CD4-positive, alpha-beta memory T cell (primary cell): ENCODE data around the gene MCCD1. TPM values are rescaled to one million over a fixed set of nuclear protein-coding genes. Genes with fewer than 3 reads are reported as not detected.
A peak's percentile ranks its signal among the peaks of the same experiment; 100 is the strongest.

Experiments
- CTCF ChIA-PET: fragments of 350-600 bp; sonication (Branson Sonifier 250); formaldehyde crosslinking; loops from one replicate; lab custom pipeline; 2021; ENCODE audit warnings: inconsistent platforms; ENCODE audit not compliant: partially characterized antibody; lab: Charles Lee
- POLR2A ChIA-PET: fragments of 350-600 bp; sonication (Branson Sonifier 250); formaldehyde crosslinking; loops from one replicate; lab custom pipeline; 2021; ENCODE audit not compliant: partially characterized antibody; lab: Charles Lee
- DNase-seq, 5 donors: peaks; one replicate each; pipeline versions ENCODE4 v3.0.0 to v3.0.0-alpha.2; 2020 to 2022; ENCODE audit warnings: mixed read lengths in 1 of 5
- H3K27ac ChIP-seq: one replicate; pipeline ENCODE4 v1.7.0; 2013; ENCODE audit warnings: low read depth, low read length
- H3K27me3 ChIP-seq: 2 replicates; pipeline ENCODE4 v1.7.0; 2013; ENCODE audit warnings: mild to moderate bottlenecking, low read length, moderate library complexity; ENCODE audit not compliant: insufficient read depth
- H3K36me3 ChIP-seq: 2 replicates; pipeline ENCODE4 v1.7.0; 2013; ENCODE audit warnings: mild to moderate bottlenecking, low read length, moderate library complexity; ENCODE audit not compliant: insufficient read depth
- H3K4me1 ChIP-seq: 2 replicates; pipeline ENCODE4 v1.7.0; 2013; ENCODE audit warnings: mild to moderate bottlenecking, low read length, moderate library complexity; ENCODE audit not compliant: insufficient read depth
- H3K4me3 ChIP-seq, 2 donors: one replicate each; pipeline ENCODE4 v1.7.0; 2013; ENCODE audit warnings: low read length in 2 of 2, mild to moderate bottlenecking in 1 of 2
- H3K9me3 ChIP-seq, 2 donors: one replicate each; pipeline ENCODE4 v1.7.0; 2013; ENCODE audit warnings: low read length in 2 of 2, control low read depth in 1 of 2; ENCODE audit not compliant: control insufficient read depth in 1 of 2
- H3K27ac Mint-ChIP-seq, 7 donors: one replicate each; pipeline ENCODE4 v1.8.0; 2020 to 2021; ENCODE audit warnings: mixed read lengths in 7 of 7, mild to moderate bottlenecking in 6 of 7, inconsistent platforms in 3 of 7, moderate library complexity in 3 of 7
- H3K27me3 Mint-ChIP-seq, 2 donors: one replicate each; pipeline ENCODE4 v1.8.0; 2020 to 2021; ENCODE audit warnings: mixed read lengths in 2 of 2
- H3K36me3 Mint-ChIP-seq, 2 donors: one replicate each; pipeline ENCODE4 v1.8.0; 2020 to 2021; ENCODE audit warnings: mixed read lengths in 2 of 2, inconsistent platforms in 1 of 2, mild to moderate bottlenecking in 1 of 2
- H3K4me1 Mint-ChIP-seq, 4 donors: one replicate each; pipeline ENCODE4 v1.8.0; 2020 to 2021; ENCODE audit warnings: mixed read lengths in 4 of 4, mild to moderate bottlenecking in 1 of 4
- H3K4me3 Mint-ChIP-seq, 8 donors: one replicate each; pipeline ENCODE4 v1.8.0; 2020 to 2021; ENCODE audit warnings: mixed read lengths in 8 of 8, mild to moderate bottlenecking in 7 of 8, moderate library complexity in 6 of 8, inconsistent platforms in 3 of 8
- H3K9me3 Mint-ChIP-seq, 8 donors: one replicate each; pipeline ENCODE4 v1.8.0; 2020 to 2021; ENCODE audit warnings: mixed read lengths in 8 of 8, mild to moderate bottlenecking in 5 of 8, inconsistent platforms in 3 of 8, moderate library complexity in 1 of 8
- intact Hi-C: fragments of 100-400 bp; cut with micrococcal nuclease; formaldehyde crosslinking; loops from one replicate; pipeline ENCODE4 v1.15.1; 2023
- polyA plus RNA-seq, 2 donors: library from polyadenylated mRNA; unstranded; fragments of 300-500 nt; fragmentation: Illumina TruSeq; gene quantifications; one replicate each; pipeline ENCODE4 v1.2.3, GENCODE V29; 2021
- total RNA-seq, 2 experiments: library from RNA; stranded (reverse); gene quantifications; one replicate each; pipeline ENCODE4 v1.2.3, GENCODE V29; 2021

Gene MCCD1
- total and polyA plus RNA-seq, 4 experiments from 2014 or later: not detected

DNA sequence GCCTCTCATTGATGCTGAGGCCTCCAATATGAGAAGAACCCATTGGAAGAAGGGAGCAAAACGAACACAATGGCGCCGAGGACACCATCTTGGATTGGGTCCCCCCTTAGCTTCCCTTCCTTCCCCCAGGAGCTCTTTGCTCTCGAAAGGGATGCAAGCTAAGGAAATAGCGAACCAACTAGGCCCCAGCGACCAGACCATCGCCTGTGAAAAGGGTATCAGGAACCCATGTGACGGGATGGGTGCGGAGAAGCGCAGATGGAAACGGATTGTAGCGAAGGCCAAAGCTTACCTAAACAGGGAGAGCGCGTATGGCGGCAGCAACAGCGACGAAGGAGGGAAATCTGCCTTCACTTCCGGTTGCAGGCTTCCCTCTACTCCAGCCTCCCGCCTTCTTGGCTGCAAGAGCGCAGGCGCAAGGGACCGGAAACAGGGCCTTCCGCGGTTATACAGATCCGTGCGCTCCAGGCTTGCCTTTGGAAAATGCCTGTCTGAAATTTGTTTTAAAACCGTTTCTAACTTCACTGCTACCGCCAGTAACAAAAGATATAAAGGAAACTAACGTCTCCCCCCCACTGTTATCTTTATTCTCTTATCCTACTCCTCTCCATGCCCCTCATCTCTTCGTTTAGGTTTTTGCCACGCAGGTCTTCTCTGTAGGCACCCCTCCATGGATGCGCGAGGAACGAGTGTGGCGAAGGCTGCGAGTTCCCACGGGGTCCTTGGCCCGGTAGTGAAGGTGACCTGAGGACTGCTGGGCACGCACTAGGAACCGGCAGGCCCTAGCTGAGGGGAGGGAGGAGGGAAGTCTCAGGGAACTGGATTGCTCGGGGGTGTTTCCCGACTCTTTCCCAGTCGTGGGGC lies 13.1 kb downstream of the MCCD1 start, which contains the start of gene DDX39B:
Gene DDX39B (minus strand): TSS at position 346 of the 864 bp plus-strand sequence. CDS start 1,471 bp downstream, outside the sequence.
- Histone ChIP-seq H3K9me3 (no peaks in the 10 kb centered on the region), H3K4me3 (peak within 1 kb of the TSS; percentile 96 to 97), H3K4me1 (peaks cover 48% of the 10 kb centered on the region), H3K27ac (peak within 1 kb of the TSS; percentile 94), H3K36me3 (peaks cover 25% of the 10 kb centered on the region), H3K27me3 (no peaks in the 10 kb centered on the region)
- H3K27me3 Mint-ChIP-seq: no peaks in the 10 kb centered on the region
- H3K4me3 Mint-ChIP-seq: peak within 1 kb of the TSS; percentile 96 to 99 (median 98)
- peaks cover 38 to 63% (median 51%) of the 10 kb centered on the region in 4 donors for H3K4me1 Mint-ChIP-seq
- peaks cover 0 to 4% (median 0%) of the 10 kb centered on the region in 8 donors for H3K9me3 Mint-ChIP-seq
- ChIA-PET CTCF (interaction anchor here (1.0 to 35.1 kb wide), 14 partner anchors 9 to 284 kb away, joined by 3 to 1152 read pairs (median 6); partner anchors contain the start of genes BAG6, LST1, LTB and MICB), POLR2A (interaction anchor here (0.7 to 52.5 kb wide), 41 partner anchors 9 to 1430 kb away, joined by 3 to 3597 read pairs (median 5); partner anchors contain the start of genes ABHD16A, BAG6, C6orf47 and CLIC1)
- peak within 1 kb of the TSS; percentile 94 to 100 (median 99) for H3K27ac Mint-ChIP-seq
- DNase-seq: peak; percentile 95 to 97 (median 96)
- intact Hi-C loops: loop anchor here (1.0 to 5.0 kb wide), 7 partner anchors 30 to 275 kb away; partner anchors contain the start of genes BAG6, HLA-C, HSPA1A and HSPA1L
- H3K36me3 Mint-ChIP-seq: peaks cover 32 to 44% of the 10 kb centered on the region in 2 donors

DNA sequence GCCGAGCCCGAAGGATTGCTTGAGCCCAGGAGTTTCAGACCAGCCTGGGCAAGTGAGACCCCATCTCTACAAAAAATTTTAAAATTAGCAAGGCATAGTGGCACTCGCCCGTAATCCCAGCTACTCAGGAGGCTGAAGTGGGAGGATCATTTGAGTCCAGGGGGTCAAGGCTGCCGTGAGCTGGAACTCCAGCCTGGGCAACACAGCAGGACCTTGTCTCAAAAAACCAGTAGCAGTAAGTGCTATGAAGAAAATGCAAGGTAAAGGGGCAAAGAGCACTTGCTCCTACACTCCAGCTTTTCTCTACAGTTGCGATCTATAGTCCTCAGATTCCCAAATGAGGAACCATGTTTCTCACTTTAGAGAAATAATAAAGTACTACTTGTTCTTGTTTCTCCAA lies 14.9 kb downstream of the MCCD1 start:
- Histone ChIP-seq H3K27ac (peak overlapping the region; percentile 94), H3K36me3 (peaks cover 18% of the 10 kb centered on the region), H3K9me3 (no peaks in the 10 kb centered on the region), H3K4me3 (no peak overlapping the region), H3K27me3 (no peaks in the 10 kb centered on the region), H3K4me1 (peaks cover 59% of the 10 kb centered on the region)
- ChIA-PET CTCF (interaction anchor here (1.5 to 35.1 kb wide), 3 partner anchors 50 to 283 kb away, joined by 3 to 1152 read pairs (median 49); partner anchors contain the start of gene NCR3), POLR2A (interaction anchor here (3.2 to 52.5 kb wide), 3 partner anchors 39 to 108 kb away, joined by 24 to 3597 read pairs (median 152); partner anchors contain the start of genes BAG6, LST1, LTA and LTB)
- intact Hi-C loops: loop anchor here (2.0 to 5.0 kb wide), 3 partner anchors 143 to 274 kb away; partner anchors contain the start of genes HLA-C, HSPA1A and HSPA1L
- Mint-ChIP-seq H3K36me3 (peaks cover 23 to 35% of the 10 kb centered on the region in 2 donors), H3K27me3 (no peaks in the 10 kb centered on the region), H3K4me1 (peaks cover 40 to 71% (median 54%) of the 10 kb centered on the region in 4 donors), H3K4me3 (peak overlapping the region in 1 of 8 donors; percentile 37), H3K27ac (peak overlapping the region in 1 of 7 donors; percentile 100), H3K9me3 (peaks cover 0 to 4% (median 0%) of the 10 kb centered on the region in 8 donors)
- no peak for DNase-seq

DNA sequence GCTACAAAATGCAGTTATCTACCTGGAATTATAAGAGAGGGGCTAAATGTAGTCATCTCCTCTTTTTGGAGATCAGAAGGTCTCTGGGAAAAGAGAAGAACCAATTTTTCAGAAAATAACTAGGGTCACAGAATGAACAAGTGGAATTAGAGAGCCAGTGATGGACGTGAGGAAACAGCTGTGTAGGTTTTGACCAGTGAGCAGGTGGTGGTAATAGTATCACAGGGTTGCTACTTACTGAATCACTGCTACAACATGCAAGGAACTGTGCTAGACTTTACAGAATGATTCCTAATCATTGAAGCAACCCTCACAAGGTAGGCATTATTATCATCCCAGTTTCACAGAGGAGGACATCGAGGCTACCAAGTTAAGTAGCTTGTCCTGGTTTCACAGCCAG lies 15.9 kb downstream of the MCCD1 start:
- Histone ChIP-seq H3K4me3 (no peak overlapping the region), H3K27ac (no peak overlapping the region), H3K27me3 (no peaks in the 10 kb centered on the region), H3K36me3 (peaks cover 12% of the 10 kb centered on the region), H3K9me3 (no peaks in the 10 kb centered on the region), H3K4me1 (peaks cover 52% of the 10 kb centered on the region)
- H3K4me1 Mint-ChIP-seq: peaks cover 32 to 65% (median 47%) of the 10 kb centered on the region in 4 donors
- no peak for DNase-seq
- peaks cover 14 to 24% of the 10 kb centered on the region in 2 donors for H3K36me3 Mint-ChIP-seq
- intact Hi-C loops: loop anchor here (5.0 kb wide), 3 partner anchors 272 to 413 kb away; partner anchors contain the start of genes HLA-C, HSPA1A, HSPA1L and NELFE
- ChIA-PET CTCF (interaction anchor here (21.7 to 35.1 kb wide), 2 partner anchors 37 to 54 kb away, joined by 595 to 1152 read pairs; partner anchors contain the start of genes LST1, LTB, NCR3 and TNF), POLR2A (interaction anchor here (52.5 kb wide), 1 partner anchor 38 kb away, joined by 3597 read pairs; the partner anchor contains the start of genes LST1, LTA, LTB and NCR3)
- H3K9me3 Mint-ChIP-seq: peaks cover 0 to 4% (median 0%) of the 10 kb centered on the region in 8 donors
- no peaks in the 10 kb centered on the region for H3K27me3 Mint-ChIP-seq
- H3K27ac Mint-ChIP-seq: peak overlapping the region in 4 of 7 donors; percentile 9 to 29 (median 24)
- H3K4me3 Mint-ChIP-seq: peak overlapping the region in 1 of 8 donors; percentile 2

DNA sequence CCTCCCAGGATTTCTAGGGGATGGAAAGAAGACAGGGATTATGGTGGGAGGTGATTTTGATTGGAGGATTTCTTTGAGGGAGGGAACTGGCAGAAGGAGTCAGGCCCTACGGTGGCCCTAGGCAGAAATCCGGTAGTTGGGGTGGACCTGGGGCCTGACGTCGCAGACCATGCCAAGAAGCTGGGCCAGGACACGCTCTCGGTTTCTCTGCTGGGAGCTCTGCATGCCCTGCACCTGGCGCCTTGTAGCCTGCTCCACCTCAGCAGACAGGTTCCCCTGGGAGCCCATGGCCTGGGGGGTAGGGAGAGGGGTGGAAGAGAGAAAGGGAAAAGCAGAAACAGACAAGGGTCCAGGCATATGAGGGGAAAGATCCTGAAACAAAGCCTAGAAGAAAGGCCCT lies 16.5 kb downstream of the MCCD1 start:
- Mint-ChIP-seq H3K4me1 (peaks cover 26 to 59% (median 41%) of the 10 kb centered on the region in 4 donors), H3K36me3 (peaks cover 8 to 20% of the 10 kb centered on the region in 2 donors), H3K9me3 (peaks cover 0 to 2% (median 0%) of the 10 kb centered on the region in 8 donors), H3K4me3 (peak overlapping the region in 2 of 8 donors; percentile 7 to 43), H3K27ac (peak overlapping the region in 1 of 7 donors; percentile 9), H3K27me3 (no peaks in the 10 kb centered on the region)
- Histone ChIP-seq H3K9me3 (no peaks in the 10 kb centered on the region), H3K27ac (no peak overlapping the region), H3K36me3 (peaks cover 6% of the 10 kb centered on the region), H3K27me3 (no peaks in the 10 kb centered on the region), H3K4me1 (peaks cover 45% of the 10 kb centered on the region), H3K4me3 (no peak overlapping the region)
- CTCF ChIA-PET: interaction anchor here (2.3 to 35.1 kb wide), 3 partner anchors 37 to 407 kb away, joined by 5 to 1152 read pairs (median 595); partner anchors contain the start of genes LST1, LTB, NCR3 and TNF
- POLR2A ChIA-PET: interaction anchor here (52.5 kb wide), 1 partner anchor 37 kb away, joined by 3597 read pairs; the partner anchor contains the start of genes LST1, LTA, LTB and NCR3
- intact Hi-C loops: loop anchor here (5.0 kb wide), 1 partner anchor 412 kb away; the partner anchor contains the start of genes NELFE and SKIC2
- DNase-seq: no peak

DNA sequence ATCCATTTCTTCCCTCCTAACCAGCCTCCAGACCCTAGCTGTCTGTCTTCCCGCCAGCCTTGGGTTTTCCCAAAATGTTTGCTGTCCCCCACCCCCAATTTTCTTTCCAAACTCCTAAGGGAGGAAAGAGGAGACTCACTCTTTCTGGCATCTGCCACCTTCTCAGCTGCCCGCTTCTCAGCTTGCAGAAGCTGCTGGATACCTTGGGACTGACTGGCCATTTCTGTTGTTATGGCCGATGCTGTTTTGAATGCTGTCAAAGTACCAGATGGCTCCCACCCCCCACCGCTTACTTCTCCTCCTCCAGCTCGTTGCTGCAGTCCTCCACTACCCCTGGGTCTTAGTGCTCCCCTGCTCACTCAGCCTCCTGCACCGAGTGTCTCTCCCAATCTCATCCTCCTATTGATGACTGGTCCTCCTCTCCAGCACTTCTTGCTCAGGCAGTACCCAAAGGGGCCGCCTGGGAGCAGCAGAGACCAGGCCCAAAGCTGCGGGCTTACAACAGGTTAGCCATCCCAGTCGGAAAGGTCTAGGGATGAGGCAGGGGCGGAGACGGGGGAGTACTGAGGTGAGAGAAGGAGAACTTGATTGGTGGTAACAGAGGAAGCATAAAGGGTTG lies 17.7 kb downstream of the MCCD1 start, which contains the start of gene ATP6V1G2:
Gene ATP6V1G2 (minus strand): TSS at position 270 of the 619 bp plus-strand sequence. CDS start 49 bp downstream, at position 221.
- Mint-ChIP-seq H3K4me3 (peak within 1 kb of the TSS; percentile 85 to 93 (median 88)), H3K36me3 (peaks cover 0 to 15% of the 10 kb centered on the region in 2 donors), H3K27ac (peak within 1 kb of the TSS; percentile 93 to 99 (median 97)), H3K4me1 (peaks cover 23 to 53% (median 37%) of the 10 kb centered on the region in 4 donors), H3K9me3 (peaks cover 0 to 2% (median 0%) of the 10 kb centered on the region in 8 donors), H3K27me3 (no peaks in the 10 kb centered on the region)
- Histone ChIP-seq H3K4me3 (peak within 1 kb of the TSS; percentile 55 to 79), H3K36me3 (peaks cover 4% of the 10 kb centered on the region), H3K27ac (peak within 1 kb of the TSS; percentile 85), H3K9me3 (no peaks in the 10 kb centered on the region), H3K27me3 (no peaks in the 10 kb centered on the region), H3K4me1 (peaks cover 45% of the 10 kb centered on the region)
- ChIA-PET POLR2A (interaction anchor here (0.6 to 52.5 kb wide), 8 partner anchors 8 to 106 kb away, joined by 3 to 3597 read pairs (median 4); partner anchors contain the start of genes LST1, LTA, LTB and MICB), CTCF (interaction anchor here (0.9 to 35.1 kb wide), 9 partner anchors 10 to 406 kb away, joined by 3 to 1152 read pairs (median 5); partner anchors contain the start of genes LST1, LTB, NCR3 and TNF)
- intact Hi-C loops: loop anchor here (1.0 to 5.0 kb wide), 4 partner anchors 52 to 411 kb away; partner anchors contain the start of genes GPANK1, NELFE and SKIC2
- peak; percentile 76 to 87 (median 80) for DNase-seq
